RCC 7860 (cell line): ENCODE data around the gene S1PR5.
A peak's percentile ranks its signal among the peaks of the same experiment; 100 is the strongest.
"Not testable (repeated sequence)": the region's sequence is repeated elsewhere in the genome, so short reads cannot be mapped to it uniquely, and the experiment has no call there.

Experiments used
- DNase-seq: peaks from one replicate; pipeline ENCODE4 v3.0.0-alpha.2; 2015; ENCODE audit warnings: low spot score
- FAIRE-seq: peaks from 2 replicates; lab custom pipeline; 2012; peaks lifted over from hg19 to GRCh38; lab: Jason Lieb, UNC

The S1PR5 gene

DNA sequence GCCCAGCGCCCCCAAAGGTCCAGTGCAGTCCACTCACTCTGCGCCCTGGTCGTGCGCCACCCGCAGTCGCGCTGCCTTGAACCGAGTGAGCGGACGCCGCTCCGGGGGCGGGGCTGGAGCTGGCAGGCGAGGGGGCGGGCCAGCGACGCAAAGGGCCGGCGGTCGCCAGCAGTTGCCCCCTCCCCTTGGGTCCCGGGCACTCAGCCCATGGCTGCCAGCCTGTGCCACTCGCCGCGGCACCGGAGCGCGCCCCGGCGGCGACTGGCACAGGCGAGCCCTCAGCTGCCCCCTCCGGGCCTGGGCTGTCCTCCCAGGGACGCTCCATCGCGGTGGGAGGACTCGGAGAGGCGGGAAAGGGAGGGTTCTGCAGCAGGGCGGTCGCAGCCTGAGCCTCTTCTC, at the start of gene S1PR5:
TSS of gene S1PR5 (minus strand) at position 87 of the 399 bp plus-strand sequence. CDS start 2,436 bp downstream, outside the sequence.
- DNase-seq (no peak), FAIRE-seq (no peak)

DNA sequence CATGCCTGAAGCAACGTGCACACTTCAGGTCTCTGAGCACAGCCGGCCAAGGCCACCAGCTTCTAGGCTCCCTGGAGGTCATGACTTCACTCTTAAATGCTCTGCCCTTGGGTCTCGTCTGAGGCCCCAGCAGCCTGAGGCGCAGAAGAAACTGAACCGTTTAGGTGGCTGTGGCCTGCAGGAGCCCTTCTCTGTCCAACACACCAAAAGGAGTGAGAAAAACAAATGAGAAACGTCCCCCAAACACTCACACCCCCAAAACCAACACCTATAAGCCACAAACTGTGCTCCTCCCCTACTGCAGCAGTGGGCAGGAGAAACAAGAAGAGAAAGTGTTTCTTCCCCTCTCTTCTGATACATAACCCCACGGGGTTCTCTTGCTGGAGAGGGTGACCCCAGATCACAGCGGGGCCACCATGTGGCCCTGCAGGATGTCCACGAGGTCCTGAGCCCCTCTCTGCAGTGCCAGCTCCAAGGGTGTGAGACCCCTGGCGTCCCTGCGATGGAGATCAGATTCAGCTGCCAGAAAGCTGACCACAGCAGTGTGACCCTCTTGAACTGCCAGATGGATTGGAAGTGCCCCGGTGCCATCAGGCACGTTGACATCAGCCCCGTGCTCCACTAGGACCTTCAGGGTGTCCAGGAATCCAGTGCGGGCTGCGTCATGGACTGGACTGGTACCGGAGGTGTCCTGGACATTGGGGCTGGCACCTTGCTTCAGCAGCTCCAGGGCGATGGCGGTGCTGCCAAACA, 49.6 kb upstream of the S1PR5 start:
- DNase-seq (no peak), FAIRE-seq (no peak)

DNA sequence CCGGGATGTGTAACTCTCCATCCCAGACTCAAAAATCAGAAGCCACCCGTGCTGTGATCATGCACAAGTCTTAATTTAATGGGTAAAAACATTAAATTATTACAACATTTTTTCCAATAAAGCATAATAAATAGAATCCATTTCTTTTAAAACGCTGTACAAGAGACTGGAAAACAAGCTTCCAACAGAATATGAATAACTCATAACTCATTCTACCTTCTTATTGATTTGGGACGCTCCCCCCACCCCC, 49.1 kb upstream of the S1PR5 start:
- DNase-seq (no peak), FAIRE-seq (no peak)

- peak; percentile 15 for FAIRE-seq
- peak; percentile 94 for DNase-seq
These were observed 48.5 kb upstream of the S1PR5 start, which contains the start of gene KRI1 for GRCh38 chr19:10565567-10566407. Gene KRI1 (minus strand): TSS chr19:10566010. CDS start chr19:10565999, 11 bp downstream.

- FAIRE-seq (no peak), DNase-seq (peak; percentile 8)
These were observed 47.9 kb upstream of the S1PR5 start for GRCh38 chr19:10565028-10565566.

- no peak for DNase-seq
- no peak for FAIRE-seq
These were observed 45.4 kb upstream of the S1PR5 start for GRCh38 chr19:10562609-10563008.

- DNase-seq: no peak
- no peak for FAIRE-seq
These were observed 42.9 kb upstream of the S1PR5 start for GRCh38 chr19:10560154-10560553.

- no peak for DNase-seq
- no peak for FAIRE-seq
These were observed 40.5 kb upstream of the S1PR5 start for GRCh38 chr19:10557603-10558197.

DNA sequence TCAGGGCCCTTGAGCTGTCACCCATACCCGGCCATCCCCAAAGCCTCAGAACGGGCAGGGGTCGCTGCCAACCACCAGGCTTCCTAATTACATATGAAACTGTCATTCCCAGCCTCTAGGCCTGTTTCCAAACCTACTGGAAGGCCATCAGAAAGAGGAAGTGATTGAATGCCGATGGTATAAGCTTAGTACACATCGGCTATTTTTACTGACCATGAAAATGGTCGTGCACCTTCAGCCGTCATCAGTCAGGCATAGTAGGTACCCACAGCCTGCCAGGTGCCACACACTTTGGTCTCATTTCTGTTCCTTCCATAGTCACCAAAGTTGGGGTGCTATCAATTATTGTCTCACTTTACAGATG, 38.3 kb upstream of the S1PR5 start:
- no peak for FAIRE-seq
- no peak for DNase-seq

- DNase-seq: no peak
- no peak for FAIRE-seq
These were observed 37.7 kb upstream of the S1PR5 start for GRCh38 chr19:10554760-10555609.

DNA sequence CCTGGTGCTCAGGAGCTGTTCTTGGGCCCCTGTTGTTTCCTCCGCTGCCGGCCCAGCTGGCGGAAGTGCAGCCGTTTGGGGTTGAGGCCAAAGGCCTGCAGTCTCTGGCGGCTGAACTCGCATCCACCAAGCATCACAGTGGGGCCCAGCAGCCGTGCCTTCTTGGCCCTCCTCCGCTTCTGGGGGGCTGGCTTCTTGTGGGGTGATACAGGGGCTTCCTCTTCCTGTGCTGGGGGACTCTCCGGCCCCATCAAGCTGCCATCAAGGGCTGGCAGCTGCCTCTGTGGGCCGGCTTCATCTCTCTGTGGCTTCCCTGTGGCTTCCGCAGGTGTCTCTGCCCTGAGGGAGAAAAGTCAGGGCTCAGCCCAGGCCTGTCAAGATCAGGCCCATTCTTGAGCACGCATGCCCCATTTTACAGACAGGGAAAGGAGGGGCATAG, 36.7 kb upstream of the S1PR5 start:
- FAIRE-seq: no peak
- DNase-seq: no peak

- DNase-seq: no peak
- FAIRE-seq: no peak
These were observed 35.9 kb upstream of the S1PR5 start for GRCh38 chr19:10553087-10553667.

- FAIRE-seq (no peak), DNase-seq (no peak)
These were observed 35.3 kb upstream of the S1PR5 start for GRCh38 chr19:10552510-10553053.

GRCh38 chr19:10551698-10552301, 34.6 kb upstream of the S1PR5 start:
- DNase-seq (no peak), FAIRE-seq (no peak)

GRCh38 chr19:10551006-10551405, 33.8 kb upstream of the S1PR5 start:
- DNase-seq, FAIRE-seq: not testable (repeated sequence)

DNA sequence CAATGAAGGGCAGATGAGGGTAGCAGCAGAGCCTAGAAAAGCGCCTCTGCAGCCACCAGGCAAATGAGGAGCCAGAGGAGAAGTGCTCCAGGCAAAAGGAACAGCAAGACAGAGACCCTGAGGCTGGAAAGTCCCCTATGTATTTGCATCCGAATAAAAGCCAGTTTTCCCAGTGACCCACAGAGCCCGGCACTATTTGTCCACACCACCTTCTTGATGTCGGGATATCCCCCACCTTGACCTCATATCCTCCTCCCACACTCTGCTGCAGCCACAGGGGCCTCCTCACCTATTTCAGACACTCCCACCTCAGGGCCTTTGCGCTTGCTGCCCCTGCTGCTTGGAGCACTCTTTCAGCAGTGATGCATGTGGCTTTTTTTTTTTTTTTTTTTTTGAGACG, 33.1 kb upstream of the S1PR5 start:
- FAIRE-seq (no peak), DNase-seq (no peak)

DNA sequence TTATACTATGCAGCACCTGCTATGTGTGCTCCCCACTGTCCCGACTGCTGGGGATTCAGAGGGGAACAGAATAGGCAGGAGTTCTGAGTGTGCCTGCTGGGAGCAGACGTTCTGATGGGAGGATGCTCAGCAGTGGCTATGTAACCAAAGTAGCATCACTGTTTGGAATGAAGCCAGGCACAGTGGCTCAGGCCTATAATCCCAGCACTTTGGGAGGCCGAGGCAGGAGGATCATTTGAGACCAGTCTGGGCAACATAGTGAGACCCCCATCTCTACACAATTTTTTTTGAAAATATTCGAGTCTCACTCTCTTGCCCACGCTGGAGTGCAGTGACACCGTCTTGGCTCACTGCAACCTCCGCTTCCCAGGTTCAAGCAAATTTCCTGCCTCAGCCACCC, 32.5 kb upstream of the S1PR5 start:
- FAIRE-seq: no peak
- no peak for DNase-seq

DNA sequence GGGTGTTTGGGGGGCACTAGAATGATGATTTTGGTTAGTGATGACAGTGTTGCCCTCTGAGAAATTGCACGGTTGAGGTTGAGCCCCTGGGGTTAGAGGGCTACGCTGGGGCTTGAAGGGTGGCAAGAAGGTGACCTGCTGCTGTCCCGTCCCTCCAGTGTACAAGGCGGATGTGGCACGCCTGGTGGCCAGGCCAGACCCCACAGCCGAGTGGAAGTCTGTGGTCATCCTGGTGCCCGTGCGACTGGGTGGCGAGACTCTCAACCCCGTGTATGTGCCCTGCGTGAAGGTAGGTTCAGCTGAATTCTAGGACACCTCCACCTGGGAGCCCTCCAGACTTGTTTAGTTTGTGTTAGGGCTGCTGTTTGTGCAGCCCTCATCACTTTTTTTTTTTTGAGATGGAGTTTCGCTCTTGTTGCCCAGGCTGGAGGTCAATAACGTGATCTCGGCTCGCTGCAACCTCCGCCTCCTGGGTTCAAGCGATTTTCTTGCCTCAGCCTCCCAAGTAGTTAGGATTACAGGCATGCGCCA, 31.6 kb upstream of the S1PR5 start:
- FAIRE-seq (no peak), DNase-seq (no peak)

GRCh38 chr19:10546817-10547216, 29.6 kb upstream of the S1PR5 start:
- no peak for FAIRE-seq
- no peak for DNase-seq
